GM23338 (cell line): ENCODE results near the gene NBAS. TPM values are rescaled to one million over a fixed set of nuclear protein-coding genes. Genes with fewer than 3 reads are reported as not detected.

Experiments used
- ATAC-seq: fragments of 200-7000 bp; cut with Tn5 transposase; 3 replicates; pipeline ENCODE4 v1.9.1; 2020
- DNase-seq: peaks from one replicate; pipeline ENCODE4 v3.0.0-alpha.2; 2015; ENCODE audit warnings: low spot score
- H2AFZ ChIP-seq: fragments of 200-600 bp; sonication (generic); 2 replicates; pipeline ENCODE4 v1.8.0; 2016; ENCODE audit warnings: antibody characterized with exemption, mild to moderate bottlenecking, moderate library complexity
- H3F3A ChIP-seq: fragments of 200-600 bp; sonication (generic); replicated peaks from 2 replicates; pipeline ENCODE4 v1.8.0; 2017; ENCODE audit warnings: antibody characterized with exemption, mixed run types, low read depth
- H3K27ac ChIP-seq: fragments of 200-600 bp; sonication (generic); 2 replicates; pipeline ENCODE4 v1.6.1; 2016; ENCODE audit warnings: low read depth
- H3K27me3 ChIP-seq: fragments of 200-600 bp; sonication (generic); 2 replicates; pipeline ENCODE4 v1.8.0; 2016; ENCODE audit warnings: mild to moderate bottlenecking, mixed run types, moderate library complexity; ENCODE audit not compliant: insufficient read depth
- H3K36me3 ChIP-seq: fragments of 200-600 bp; sonication (generic); 2 replicates; pipeline ENCODE4 v1.8.0; 2016; ENCODE audit warnings: mild to moderate bottlenecking; ENCODE audit not compliant: insufficient read depth
- H3K4me1 ChIP-seq: fragments of 200-600 bp; sonication (generic); 2 replicates; pipeline ENCODE4 v1.8.0; 2016; ENCODE audit warnings: mild to moderate bottlenecking, moderate library complexity; ENCODE audit not compliant: insufficient read depth
- H3K4me2 ChIP-seq: fragments of 200-600 bp; sonication (generic); 2 replicates; pipeline ENCODE4 v1.7.1; 2017; ENCODE audit warnings: mixed run types
- H3K4me3 ChIP-seq: fragments of 200-600 bp; sonication (generic); 2 replicates; pipeline ENCODE4 v1.6.1; 2016; ENCODE audit warnings: mixed run types
- H3K79me2 ChIP-seq: fragments of 200-600 bp; sonication (generic); replicated peaks from 2 replicates; pipeline ENCODE4 v1.8.0; 2017; ENCODE audit warnings: mild to moderate bottlenecking; ENCODE audit not compliant: insufficient read depth
- H3K9me2 ChIP-seq: fragments of 200-600 bp; sonication (generic); 2 replicates; pipeline ENCODE4 v1.8.0; 2017; ENCODE audit not compliant: insufficient read depth
- H4K20me1 ChIP-seq: fragments of 200-600 bp; sonication (generic); replicated peaks from 2 replicates; pipeline ENCODE4 v1.8.0; 2017; ENCODE audit warnings: mild to moderate bottlenecking; ENCODE audit not compliant: insufficient read depth
- H3K27ac Mint-ChIP-seq: 2 replicates; pipeline ENCODE4 v1.8.0; 2020; ENCODE audit warnings: inconsistent platforms, mild to moderate bottlenecking, moderate library complexity, mixed read lengths
- H3K27me3 Mint-ChIP-seq: 3 replicates; pipeline ENCODE4 v1.8.0; 2022; ENCODE audit warnings: low read depth, mild to moderate bottlenecking, moderate library complexity, mixed read lengths, inconsistent platforms; ENCODE audit not compliant: insufficient read depth, poor library complexity
- H3K36me3 Mint-ChIP-seq: 3 replicates; pipeline ENCODE4 v1.8.0; 2021; ENCODE audit warnings: low read depth, mild to moderate bottlenecking, inconsistent platforms, moderate library complexity, mixed read lengths
- H3K4me1 Mint-ChIP-seq: 3 replicates; pipeline ENCODE4 v1.8.0; 2020; ENCODE audit warnings: mild to moderate bottlenecking, inconsistent platforms, mixed read lengths
- H3K4me3 Mint-ChIP-seq: 3 replicates; pipeline ENCODE4 v1.8.0; 2021; ENCODE audit warnings: moderate library complexity, mild to moderate bottlenecking, inconsistent platforms, mixed read lengths
- H3K9me3 Mint-ChIP-seq: 3 replicates; pipeline ENCODE4 v1.8.0; 2020; ENCODE audit warnings: moderate library complexity, mild to moderate bottlenecking, inconsistent platforms, mixed read lengths
- EZH2 ChIP-seq: fragments of 200-600 bp; sonication (generic); IDR thresholded peaks from one replicate; pipeline ENCODE4 v1.8.0; 2017; ENCODE audit warnings: antibody characterized with exemption, mild to moderate bottlenecking, low read depth; ENCODE audit not compliant: unreplicated experiment
- EZH2phosphoT487 ChIP-seq: fragments of 200-600 bp; sonication (generic); IDR thresholded peaks from one replicate; pipeline ENCODE4 v1.8.1; 2018; ENCODE audit warnings: antibody characterized with exemption; ENCODE audit not compliant: unreplicated experiment
- JUNB ChIP-seq: IDR thresholded peaks from one replicate; pipeline ENCODE4 v1.6.1; 2016; ENCODE audit warnings: antibody characterized with exemption; ENCODE audit not compliant: unreplicated experiment
- NANOG ChIP-seq: IDR thresholded peaks from 2 replicates; pipeline ENCODE4 v1.6.1; 2016; ENCODE audit warnings: antibody characterized with exemption, borderline replicate concordance
- POLR2AphosphoS5 ChIP-seq: IDR thresholded peaks from 2 replicates; pipeline ENCODE4 v1.6.1; 2016; ENCODE audit warnings: antibody characterized with exemption, low read depth
- STAT1 ChIP-seq: IDR thresholded peaks from one replicate; pipeline ENCODE4 v1.6.1; 2016; ENCODE audit warnings: antibody characterized with exemption; ENCODE audit not compliant: unreplicated experiment
- polyA plus RNA-seq: library from polyadenylated mRNA; unstranded; fragments of >200 nt; fragmentation: Nextera tagmentation; extraction: Ambion mirVana; gene quantifications from 2 replicates; pipeline ENCODE4 v1.2.1, GENCODE V29; 2016
- total RNA-seq: library from RNA; depleted of rRNA; stranded (reverse); fragments of >200 nt; shearing (Covaris generic); gene quantifications from 2 replicates; pipeline ENCODE4 v1.2.3, GENCODE V29; 2014
- TF ChIP-seq, protein P1 (sequence below): IDR thresholded peaks from 2 replicates; pipeline ENCODE4 v1.6.1; 2016; ENCODE audit warnings: antibody characterized with exemption
- TF ChIP-seq, protein P2 (sequence below): fragments of 250-450 bp; sonication (Bioruptor Pico); IDR thresholded peaks from 2 replicates; pipeline ENCODE4 v1.5.0; 2020; ENCODE audit warnings: mild to moderate bottlenecking, moderate library complexity

NBAS gene
- total and polyA plus RNA-seq, 2 experiments from 2014 or later, result 24.8 to 38.9 TPM

DNA sequence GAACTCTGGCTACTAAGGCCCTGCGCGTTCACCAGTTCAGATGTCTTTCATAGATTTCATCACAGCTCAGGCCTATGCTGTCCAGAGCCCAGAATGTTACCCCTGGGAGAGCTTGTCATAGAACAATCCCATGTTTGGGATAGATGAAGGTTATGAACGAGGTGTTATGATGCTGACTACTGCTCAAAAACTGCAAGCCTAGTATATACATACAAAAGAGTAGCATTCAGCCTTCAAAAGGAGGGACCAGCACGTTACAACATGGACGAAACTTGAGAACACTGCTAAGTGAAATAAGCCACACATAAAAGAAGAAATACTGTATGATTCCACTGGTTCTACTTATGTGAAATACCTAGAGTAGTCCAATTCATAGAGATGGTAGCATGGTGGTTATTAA lies 401.9 kb downstream of the NBAS start:
- no peak for DNase-seq
- Histone ChIP-seq H3K27me3 (no peaks in the 10 kb centered on the region), H3K4me3 (no peak overlapping the region), H3K36me3 (no peaks in the 10 kb centered on the region), H3K27ac (no peak overlapping the region), H3K4me1 (peaks cover 4% of the 10 kb centered on the region; the same call in 1 of the 2 replicates), H3K79me2 (no peaks in the 10 kb centered on the region), H3F3A (no peaks in the 10 kb centered on the region), H3K4me2 (no peak overlapping the region), H2AFZ (no peak overlapping the region), H4K20me1 (no peaks in the 10 kb centered on the region), H3K9me2 (no peaks in the 10 kb centered on the region)
- TF ChIP-seq STAT1 (no peak), POLR2AphosphoS5 (no peak), NANOG (no peak)
- Mint-ChIP-seq H3K36me3 (no peaks in the 10 kb centered on the region), H3K27me3 (peaks cover 9% of the 10 kb centered on the region), H3K9me3 (no peaks in the 10 kb centered on the region; the same call in 2 of the 3 replicates), H3K27ac (no peak overlapping the region), H3K4me3 (no peak overlapping the region), H3K4me1 (peaks cover 34% of the 10 kb centered on the region)
- ATAC-seq, result no peak

DNA sequence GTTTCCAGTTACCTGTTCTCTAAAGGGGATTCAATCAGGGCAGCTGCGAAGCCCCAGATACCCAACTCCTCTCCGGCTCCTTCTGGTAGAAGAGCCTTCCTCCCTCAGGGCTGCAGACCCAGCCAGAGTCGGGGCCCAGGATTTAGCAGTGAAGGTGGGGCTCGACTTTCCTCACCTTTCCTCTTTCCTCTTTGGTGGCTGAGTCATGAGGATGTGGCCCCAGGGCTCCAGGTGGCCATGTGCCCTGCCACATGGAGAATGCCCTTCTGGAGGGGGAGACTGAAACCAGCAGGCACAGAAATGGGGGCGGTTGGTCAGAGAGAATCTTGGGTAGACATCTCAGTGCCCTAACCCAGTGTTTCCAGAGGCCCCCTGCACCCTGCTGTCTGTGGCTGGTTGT lies 402.6 kb downstream of the NBAS start:
- Histone ChIP-seq H3K36me3 (no peaks in the 10 kb centered on the region), H3K4me2 (no peak overlapping the region), H3K79me2 (no peaks in the 10 kb centered on the region), H3K27me3 (no peaks in the 10 kb centered on the region), H3K27ac (no peak overlapping the region), H4K20me1 (no peaks in the 10 kb centered on the region), H3K9me2 (no peaks in the 10 kb centered on the region), H2AFZ (no peak overlapping the region), H3K4me3 (no peak overlapping the region), H3K4me1 (peaks cover 4% of the 10 kb centered on the region; the same call in 1 of the 2 replicates), H3F3A (no peaks in the 10 kb centered on the region)
- TF ChIP-seq EZH2phosphoT487, result no peak
- no peak for TF ChIP-seq JUNB
- TF ChIP-seq EZH2, result no peak
- TF ChIP-seq, protein P1, sequence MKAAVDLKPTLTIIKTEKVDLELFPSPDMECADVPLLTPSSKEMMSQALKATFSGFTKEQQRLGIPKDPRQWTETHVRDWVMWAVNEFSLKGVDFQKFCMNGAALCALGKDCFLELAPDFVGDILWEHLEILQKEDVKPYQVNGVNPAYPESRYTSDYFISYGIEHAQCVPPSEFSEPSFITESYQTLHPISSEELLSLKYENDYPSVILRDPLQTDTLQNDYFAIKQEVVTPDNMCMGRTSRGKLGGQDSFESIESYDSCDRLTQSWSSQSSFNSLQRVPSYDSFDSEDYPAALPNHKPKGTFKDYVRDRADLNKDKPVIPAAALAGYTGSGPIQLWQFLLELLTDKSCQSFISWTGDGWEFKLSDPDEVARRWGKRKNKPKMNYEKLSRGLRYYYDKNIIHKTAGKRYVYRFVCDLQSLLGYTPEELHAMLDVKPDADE, result no peak
- TF ChIP-seq, protein P2, sequence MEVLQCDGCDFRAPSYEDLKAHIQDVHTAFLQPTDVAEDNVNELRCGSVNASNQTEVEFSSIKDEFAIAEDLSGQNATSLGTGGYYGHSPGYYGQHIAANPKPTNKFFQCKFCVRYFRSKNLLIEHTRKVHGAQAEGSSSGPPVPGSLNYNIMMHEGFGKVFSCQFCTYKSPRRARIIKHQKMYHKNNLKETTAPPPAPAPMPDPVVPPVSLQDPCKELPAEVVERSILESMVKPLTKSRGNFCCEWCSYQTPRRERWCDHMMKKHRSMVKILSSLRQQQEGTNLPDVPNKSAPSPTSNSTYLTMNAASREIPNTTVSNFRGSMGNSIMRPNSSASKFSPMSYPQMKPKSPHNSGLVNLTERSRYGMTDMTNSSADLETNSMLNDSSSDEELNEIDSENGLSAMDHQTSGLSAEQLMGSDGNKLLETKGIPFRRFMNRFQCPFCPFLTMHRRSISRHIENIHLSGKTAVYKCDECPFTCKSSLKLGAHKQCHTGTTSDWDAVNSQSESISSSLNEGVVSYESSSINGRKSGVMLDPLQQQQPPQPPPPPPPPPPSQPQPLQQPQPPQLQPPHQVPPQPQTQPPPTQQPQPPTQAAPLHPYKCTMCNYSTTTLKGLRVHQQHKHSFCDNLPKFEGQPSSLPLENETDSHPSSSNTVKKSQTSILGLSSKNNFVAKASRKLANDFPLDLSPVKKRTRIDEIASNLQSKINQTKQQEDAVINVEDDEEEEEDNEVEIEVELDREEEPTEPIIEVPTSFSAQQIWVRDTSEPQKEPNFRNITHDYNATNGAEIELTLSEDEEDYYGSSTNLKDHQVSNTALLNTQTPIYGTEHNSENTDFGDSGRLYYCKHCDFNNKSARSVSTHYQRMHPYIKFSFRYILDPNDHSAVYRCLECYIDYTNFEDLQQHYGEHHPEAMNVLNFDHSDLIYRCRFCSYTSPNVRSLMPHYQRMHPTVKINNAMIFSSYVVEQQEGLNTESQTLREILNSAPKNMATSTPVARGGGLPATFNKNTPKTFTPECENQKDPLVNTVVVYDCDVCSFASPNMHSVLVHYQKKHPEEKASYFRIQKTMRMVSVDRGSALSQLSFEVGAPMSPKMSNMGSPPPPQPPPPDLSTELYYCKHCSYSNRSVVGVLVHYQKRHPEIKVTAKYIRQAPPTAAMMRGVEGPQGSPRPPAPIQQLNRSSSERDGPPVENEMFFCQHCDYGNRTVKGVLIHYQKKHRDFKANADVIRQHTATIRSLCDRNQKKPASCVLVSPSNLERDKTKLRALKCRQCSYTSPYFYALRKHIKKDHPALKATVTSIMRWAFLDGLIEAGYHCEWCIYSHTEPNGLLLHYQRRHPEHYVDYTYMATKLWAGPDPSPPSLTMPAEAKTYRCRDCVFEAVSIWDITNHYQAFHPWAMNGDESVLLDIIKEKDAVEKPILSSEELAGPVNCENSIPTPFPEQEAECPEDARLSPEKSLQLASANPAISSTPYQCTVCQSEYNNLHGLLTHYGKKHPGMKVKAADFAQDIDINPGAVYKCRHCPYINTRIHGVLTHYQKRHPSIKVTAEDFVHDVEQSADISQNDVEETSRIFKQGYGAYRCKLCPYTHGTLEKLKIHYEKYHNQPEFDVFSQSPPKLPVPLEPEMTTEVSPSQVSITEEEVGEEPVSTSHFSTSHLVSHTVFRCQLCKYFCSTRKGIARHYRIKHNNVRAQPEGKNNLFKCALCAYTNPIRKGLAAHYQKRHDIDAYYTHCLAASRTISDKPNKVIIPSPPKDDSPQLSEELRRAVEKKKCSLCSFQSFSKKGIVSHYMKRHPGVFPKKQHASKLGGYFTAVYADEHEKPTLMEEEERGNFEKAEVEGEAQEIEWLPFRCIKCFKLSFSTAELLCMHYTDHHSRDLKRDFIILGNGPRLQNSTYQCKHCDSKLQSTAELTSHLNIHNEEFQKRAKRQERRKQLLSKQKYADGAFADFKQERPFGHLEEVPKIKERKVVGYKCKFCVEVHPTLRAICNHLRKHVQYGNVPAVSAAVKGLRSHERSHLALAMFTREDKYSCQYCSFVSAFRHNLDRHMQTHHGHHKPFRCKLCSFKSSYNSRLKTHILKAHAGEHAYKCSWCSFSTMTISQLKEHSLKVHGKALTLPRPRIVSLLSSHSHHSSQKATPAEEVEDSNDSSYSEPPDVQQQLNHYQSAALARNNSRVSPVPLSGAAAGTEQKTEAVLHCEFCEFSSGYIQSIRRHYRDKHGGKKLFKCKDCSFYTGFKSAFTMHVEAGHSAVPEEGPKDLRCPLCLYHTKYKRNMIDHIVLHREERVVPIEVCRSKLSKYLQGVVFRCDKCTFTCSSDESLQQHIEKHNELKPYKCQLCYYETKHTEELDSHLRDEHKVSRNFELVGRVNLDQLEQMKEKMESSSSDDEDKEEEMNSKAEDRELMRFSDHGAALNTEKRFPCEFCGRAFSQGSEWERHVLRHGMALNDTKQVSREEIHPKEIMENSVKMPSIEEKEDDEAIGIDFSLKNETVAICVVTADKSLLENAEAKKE (CRISPR knock-in tag), result no peak
- TF ChIP-seq STAT1, result no peak
- no peak for ATAC-seq
- DNase-seq, result no peak
- H3K9me3 Mint-ChIP-seq, result no peaks in the 10 kb centered on the region; the same call in 2 of the 3 replicates
- H3K27ac Mint-ChIP-seq, result no peak overlapping the region
- peaks cover 9% of the 10 kb centered on the region for H3K27me3 Mint-ChIP-seq
- no peak overlapping the region for H3K4me3 Mint-ChIP-seq
- H3K4me1 Mint-ChIP-seq, result peaks cover 34% of the 10 kb centered on the region
- H3K36me3 Mint-ChIP-seq, result no peaks in the 10 kb centered on the region
